ENCODE results near the gene SLC66A1. TPM values are rescaled to one million over a fixed set of nuclear protein-coding genes. Genes with fewer than 3 reads are reported as not detected.
"Not testable (repeated sequence)": the region's sequence is repeated elsewhere in the genome, so short reads cannot be mapped to it uniquely, and the experiment has no call there.

Gene SLC66A1
- total and polyA plus RNA-seq, 5 donors from 2014 or later = 3.2 to 8.7 (median 5.2) TPM

DNA sequence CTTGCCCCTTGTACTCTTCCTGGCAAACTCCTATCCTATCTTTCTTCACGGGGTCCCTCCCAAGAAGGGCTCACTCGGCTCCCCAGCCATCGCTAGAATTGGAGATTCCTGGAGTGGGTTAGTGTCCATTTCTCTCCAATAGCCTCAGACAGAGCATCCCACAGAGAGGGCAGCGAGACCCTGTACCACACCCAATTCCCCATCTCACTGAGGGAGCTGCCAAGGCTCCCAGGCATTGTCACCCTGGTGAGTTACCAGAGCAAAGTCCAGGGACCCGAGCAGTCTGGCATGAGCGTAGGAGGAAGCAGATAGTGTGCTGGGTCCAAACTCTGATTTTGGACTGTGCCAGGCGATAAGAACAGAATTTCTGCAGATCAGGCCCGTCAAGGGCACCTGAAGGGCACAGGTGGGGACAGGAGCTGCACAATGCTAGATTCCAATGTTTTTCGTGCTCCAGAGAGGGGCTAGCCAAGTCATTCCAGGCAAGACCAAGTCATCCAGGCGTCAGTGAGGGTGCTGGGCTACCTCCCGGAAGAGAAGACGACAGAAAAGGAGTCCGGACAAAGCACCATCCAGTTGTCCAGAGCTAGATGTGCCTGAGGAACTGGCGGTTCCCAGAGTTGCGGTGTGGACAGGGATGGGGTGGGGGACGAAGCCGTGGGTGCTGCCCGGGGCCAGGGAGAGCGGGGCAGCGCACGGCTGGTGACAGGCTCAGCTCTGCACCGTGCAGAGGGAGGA, 38.9 kb upstream of the SLC66A1 start:
- Histone ChIP-seq H3K27ac (ENCODE audit: insufficient read depth, low read length, poor library complexity, severe bottlenecking) (no peak overlapping the region), H3K9me3 (ENCODE audit: control insufficient read depth in 2 of 2, low read length in 2 of 2) (no peaks in the 10 kb centered on the region), H3K4me3 (ENCODE audit: low read depth, low read length) (no peak overlapping the region), H3K4me1 (ENCODE audit: control insufficient read depth, insufficient read depth, low read length, poor library complexity, severe bottlenecking) (no peaks in the 10 kb centered on the region), H3K27me3 (ENCODE audit: control insufficient read depth, insufficient read depth, low read length) (peaks cover 2% of the 10 kb centered on the region), H3K36me3 (ENCODE audit: control insufficient read depth, insufficient read depth, low read length) (no peaks in the 10 kb centered on the region)
- Mint-ChIP-seq H3K36me3 (peaks cover 6% of the 10 kb centered on the region), H3K27ac (no peak overlapping the region), H3K4me3 (peak overlapping the region in 1 of 4 donors; percentile 13), H3K9me3 (peaks cover 0 to 12% (median 2%) of the 10 kb centered on the region in 7 donors), H3K4me1 (peaks cover 0 to 6% (median 0%) of the 10 kb centered on the region in 4 donors), H3K27me3 (peaks cover 25% of the 10 kb centered on the region)
- ATAC-seq (ENCODE audit: low read depth in 2 of 2) = no peak
- DNase-seq = no peak

GRCh38 chr1:19273844-19274531, 38.1 kb upstream of the SLC66A1 start:
- H3K4me3 Mint-ChIP-seq, H3K27ac Mint-ChIP-seq: not testable (repeated sequence)

DNA sequence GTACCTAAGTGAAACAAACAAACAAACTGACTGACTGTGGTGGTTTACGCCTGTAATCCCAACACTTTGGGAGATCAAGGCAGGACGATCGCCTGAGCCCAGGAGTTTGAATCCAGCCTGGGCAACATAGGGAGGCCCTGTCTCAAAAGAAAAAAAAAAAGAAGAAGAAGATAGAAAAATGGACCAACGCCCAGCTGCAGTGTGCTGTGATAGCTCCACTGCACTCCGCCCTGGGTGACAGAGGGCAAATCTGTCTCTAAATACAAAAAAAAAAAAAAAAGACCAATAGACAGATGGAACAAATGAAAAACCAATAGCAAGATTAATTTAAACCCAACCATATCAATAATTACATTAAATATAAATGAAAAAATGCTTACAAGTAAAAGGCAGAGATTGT, 37.5 kb upstream of the SLC66A1 start:
- ATAC-seq (ENCODE audit: low read depth in 2 of 2) (no peak), DNase-seq (no peak)
- peaks cover 0 to 14% (median 4%) of the 10 kb centered on the region in 7 donors for H3K9me3 Mint-ChIP-seq
- Histone ChIP-seq H3K27me3 (ENCODE audit: control insufficient read depth, insufficient read depth, low read length) (peaks cover 2% of the 10 kb centered on the region), H3K4me1 (ENCODE audit: control insufficient read depth, insufficient read depth, low read length, poor library complexity, severe bottlenecking) (no peaks in the 10 kb centered on the region), H3K4me3 (ENCODE audit: low read depth, low read length) (no peak overlapping the region), H3K27ac (ENCODE audit: insufficient read depth, low read length, poor library complexity, severe bottlenecking) (no peak overlapping the region), H3K36me3 (ENCODE audit: control insufficient read depth, insufficient read depth, low read length) (no peaks in the 10 kb centered on the region), H3K9me3 (ENCODE audit: control insufficient read depth in 2 of 2, low read length in 2 of 2) (no peaks in the 10 kb centered on the region)
- peaks cover 0 to 6% (median 0%) of the 10 kb centered on the region in 4 donors for H3K4me1 Mint-ChIP-seq
- H3K27ac Mint-ChIP-seq = no peak overlapping the region
- H3K4me3 Mint-ChIP-seq = no peak overlapping the region
- peaks cover 25% of the 10 kb centered on the region for H3K27me3 Mint-ChIP-seq
- peaks cover 6% of the 10 kb centered on the region for H3K36me3 Mint-ChIP-seq

More at GRCh38 chr1:19273844-19274531, 38.1 kb upstream of the SLC66A1 start:
- not testable (repeated sequence) for H3K36me3 Mint-ChIP-seq; H3K4me1 Mint-ChIP-seq; H3K27me3 ChIP-seq (ENCODE audit: control insufficient read depth, insufficient read depth, low read length); H3K27ac ChIP-seq (ENCODE audit: insufficient read depth, low read length, poor library complexity, severe bottlenecking); ATAC-seq (ENCODE audit: low read depth in 2 of 2); H3K4me3 ChIP-seq (ENCODE audit: low read depth, low read length); H3K4me1 ChIP-seq (ENCODE audit: control insufficient read depth, insufficient read depth, low read length, poor library complexity, severe bottlenecking); DNase-seq; H3K36me3 ChIP-seq (ENCODE audit: control insufficient read depth, insufficient read depth, low read length); H3K9me3 ChIP-seq (ENCODE audit: control insufficient read depth in 2 of 2, low read length in 2 of 2)
- Mint-ChIP-seq H3K9me3 (peaks cover 0 to 13% (median 2%) of the 10 kb centered on the region in 7 donors), H3K27me3 (peaks cover 25% of the 10 kb centered on the region)

DNA sequence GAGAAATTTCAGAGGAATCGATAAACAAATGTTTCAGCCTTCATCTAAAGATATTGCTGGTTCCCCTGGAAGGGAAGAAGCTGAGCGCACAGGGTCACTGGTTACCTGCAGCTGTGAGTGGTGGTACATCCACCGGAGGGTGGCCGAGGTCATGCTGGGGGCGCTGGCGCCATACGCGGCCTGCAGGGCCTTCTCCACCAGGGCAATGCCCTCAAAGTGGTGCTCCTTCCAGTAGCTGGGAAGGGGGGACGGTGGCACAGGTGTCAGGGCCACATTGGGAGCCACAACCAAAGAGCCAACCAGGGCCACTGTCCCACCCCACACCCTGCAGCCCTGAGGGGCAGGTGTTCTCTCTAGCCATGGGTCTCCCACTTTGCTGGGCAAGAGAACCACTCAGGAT, 28.2 kb upstream of the SLC66A1 start:
- Histone ChIP-seq H3K36me3 (ENCODE audit: control insufficient read depth, insufficient read depth, low read length) (no peaks in the 10 kb centered on the region), H3K27ac (ENCODE audit: insufficient read depth, low read length, poor library complexity, severe bottlenecking) (no peak overlapping the region), H3K9me3 (ENCODE audit: control insufficient read depth in 2 of 2, low read length in 2 of 2) (no peaks in the 10 kb centered on the region), H3K27me3 (ENCODE audit: control insufficient read depth, insufficient read depth, low read length) (no peaks in the 10 kb centered on the region), H3K4me3 (ENCODE audit: low read depth, low read length) (no peak overlapping the region), H3K4me1 (ENCODE audit: control insufficient read depth, insufficient read depth, low read length, poor library complexity, severe bottlenecking) (peaks cover 2% of the 10 kb centered on the region)
- H3K36me3 Mint-ChIP-seq = no peaks in the 10 kb centered on the region
- no peak overlapping the region for H3K4me3 Mint-ChIP-seq
- peaks cover 0 to 5% (median 0%) of the 10 kb centered on the region in 7 donors for H3K9me3 Mint-ChIP-seq
- H3K4me1 Mint-ChIP-seq = peaks cover 0 to 10% (median 2%) of the 10 kb centered on the region in 4 donors
- DNase-seq (no peak), ATAC-seq (ENCODE audit: low read depth in 2 of 2) (no peak)
- no peak overlapping the region for H3K27ac Mint-ChIP-seq
- H3K27me3 Mint-ChIP-seq = peaks cover 4% of the 10 kb centered on the region

DNA sequence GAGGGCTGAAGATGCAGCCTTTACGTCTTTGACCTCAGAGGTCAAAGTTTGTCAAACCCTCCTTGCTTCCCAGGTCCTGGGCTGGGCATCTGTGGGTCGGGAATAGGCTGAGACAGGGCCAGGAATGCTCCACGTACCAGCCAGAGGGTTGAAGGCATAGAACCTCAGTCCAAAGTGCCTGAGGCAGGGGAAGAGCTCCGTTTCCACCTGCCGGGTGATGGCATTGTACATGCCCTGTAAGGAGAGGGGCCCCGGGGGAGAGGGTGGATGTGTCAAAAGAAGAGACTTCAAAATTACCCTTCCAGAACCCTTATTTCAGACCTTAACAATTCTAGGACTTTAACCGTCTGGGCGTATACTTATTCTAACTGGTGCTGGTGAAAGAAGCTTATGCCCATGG, 27.2 kb upstream of the SLC66A1 start:
- no peak for DNase-seq
- Mint-ChIP-seq H3K36me3 (no peaks in the 10 kb centered on the region), H3K9me3 (peaks cover 0 to 6% (median 0%) of the 10 kb centered on the region in 7 donors), H3K4me3 (peak overlapping the region in 1 of 4 donors; percentile 21), H3K27me3 (peaks cover 10% of the 10 kb centered on the region), H3K27ac (no peak overlapping the region), H3K4me1 (peaks cover 0 to 14% (median 2%) of the 10 kb centered on the region in 4 donors)
- no peak for ATAC-seq (ENCODE audit: low read depth in 2 of 2)
- no peak overlapping the region for H3K27ac ChIP-seq (ENCODE audit: insufficient read depth, low read length, poor library complexity, severe bottlenecking)
- H3K4me1 ChIP-seq (ENCODE audit: control insufficient read depth, insufficient read depth, low read length, poor library complexity, severe bottlenecking) = peaks cover 7% of the 10 kb centered on the region
- no peaks in the 10 kb centered on the region for H3K9me3 ChIP-seq (ENCODE audit: control insufficient read depth in 2 of 2, low read length in 2 of 2)
- no peak overlapping the region for H3K4me3 ChIP-seq (ENCODE audit: low read depth, low read length)
- H3K27me3 ChIP-seq (ENCODE audit: control insufficient read depth, insufficient read depth, low read length) = no peaks in the 10 kb centered on the region
- no peaks in the 10 kb centered on the region for H3K36me3 ChIP-seq (ENCODE audit: control insufficient read depth, insufficient read depth, low read length)

GRCh38 chr1:19285366-19285765, 26.8 kb upstream of the SLC66A1 start:
- H3K27me3 Mint-ChIP-seq = peaks cover 10% of the 10 kb centered on the region
- not testable (repeated sequence) for H3K27ac ChIP-seq (ENCODE audit: insufficient read depth, low read length, poor library complexity, severe bottlenecking); H3K4me3 ChIP-seq (ENCODE audit: low read depth, low read length); H3K9me3 ChIP-seq (ENCODE audit: control insufficient read depth in 2 of 2, low read length in 2 of 2); H3K4me3 Mint-ChIP-seq; H3K36me3 Mint-ChIP-seq; H3K36me3 ChIP-seq (ENCODE audit: control insufficient read depth, insufficient read depth, low read length); H3K27me3 ChIP-seq (ENCODE audit: control insufficient read depth, insufficient read depth, low read length); H3K27ac Mint-ChIP-seq; H3K9me3 Mint-ChIP-seq; H3K4me1 ChIP-seq (ENCODE audit: control insufficient read depth, insufficient read depth, low read length, poor library complexity, severe bottlenecking); DNase-seq; ATAC-seq (ENCODE audit: low read depth in 2 of 2)
- H3K4me1 Mint-ChIP-seq = peaks cover 0 to 14% (median 2%) of the 10 kb centered on the region in 4 donors

GRCh38 chr1:19285807-19286206, 26.3 kb upstream of the SLC66A1 start:
- H3K27ac Mint-ChIP-seq; H3K36me3 Mint-ChIP-seq; H3K9me3 Mint-ChIP-seq; H3K27me3 ChIP-seq (ENCODE audit: control insufficient read depth, insufficient read depth, low read length); H3K36me3 ChIP-seq (ENCODE audit: control insufficient read depth, insufficient read depth, low read length); ATAC-seq (ENCODE audit: low read depth in 2 of 2); H3K4me1 ChIP-seq (ENCODE audit: control insufficient read depth, insufficient read depth, low read length, poor library complexity, severe bottlenecking); H3K4me3 Mint-ChIP-seq; H3K9me3 ChIP-seq (ENCODE audit: control insufficient read depth in 2 of 2, low read length in 2 of 2); H3K4me3 ChIP-seq (ENCODE audit: low read depth, low read length); H3K27ac ChIP-seq (ENCODE audit: insufficient read depth, low read length, poor library complexity, severe bottlenecking); DNase-seq: not testable (repeated sequence)
- Mint-ChIP-seq H3K27me3 (peaks cover 10% of the 10 kb centered on the region), H3K4me1 (peaks cover 0 to 14% (median 2%) of the 10 kb centered on the region in 4 donors)
